Endothelial cell (in vitro differentiated cells): ENCODE results near the gene CCM2L. TPM values are rescaled to one million over a fixed set of nuclear protein-coding genes. Genes with fewer than 3 reads are reported as not detected.

Experiments used
- DNase-seq: peaks from one replicate; pipeline ENCODE4 v3.0.0; 2021; ENCODE audit warnings: low spot score
- H3K27ac Mint-ChIP-seq: one replicate; pipeline ENCODE4 v1.8.0; 2021; ENCODE audit warnings: mixed read lengths, inconsistent platforms; ENCODE audit not compliant: unreplicated experiment
- H3K27me3 Mint-ChIP-seq: one replicate; pipeline ENCODE4 v1.8.0; 2021; ENCODE audit warnings: mild to moderate bottlenecking, moderate library complexity, mixed read lengths, inconsistent platforms; ENCODE audit not compliant: unreplicated experiment
- H3K36me3 Mint-ChIP-seq: one replicate; pipeline ENCODE4 v1.8.0; 2021; ENCODE audit warnings: mild to moderate bottlenecking, low read depth, mixed read lengths, inconsistent platforms; ENCODE audit not compliant: unreplicated experiment
- H3K4me1 Mint-ChIP-seq: one replicate; pipeline ENCODE4 v1.8.0; 2021; ENCODE audit warnings: mild to moderate bottlenecking, mixed read lengths, inconsistent platforms; ENCODE audit not compliant: unreplicated experiment
- H3K4me3 Mint-ChIP-seq: one replicate; pipeline ENCODE4 v1.8.0; 2021; ENCODE audit warnings: mild to moderate bottlenecking, mixed read lengths, inconsistent platforms; ENCODE audit not compliant: unreplicated experiment
- H3K9me3 Mint-ChIP-seq: one replicate; pipeline ENCODE4 v1.8.0; 2021; ENCODE audit warnings: mixed read lengths, inconsistent platforms; ENCODE audit not compliant: unreplicated experiment
- total RNA-seq: library from RNA; stranded (reverse); fragmentation: NEBNext Ultra II Directional; extraction: Animal tissue kit (Norgen Biotek cat#: 25700); gene quantifications from one replicate; pipeline ENCODE4 v1.2.1, GENCODE V29; 2021; ENCODE audit not compliant: unreplicated experiment
- TF ChIP-seq, protein P1 (sequence below): fragments of 200-600 bp; sonication (generic); IDR thresholded peaks from one replicate; pipeline ENCODE4 v1.5.0; 2021; ENCODE audit warnings: antibody characterized with exemption; ENCODE audit not compliant: unreplicated experiment

CCM2L gene
- total RNA-seq, 1 donor from 2014 or later = 27.2 TPM

DNA sequence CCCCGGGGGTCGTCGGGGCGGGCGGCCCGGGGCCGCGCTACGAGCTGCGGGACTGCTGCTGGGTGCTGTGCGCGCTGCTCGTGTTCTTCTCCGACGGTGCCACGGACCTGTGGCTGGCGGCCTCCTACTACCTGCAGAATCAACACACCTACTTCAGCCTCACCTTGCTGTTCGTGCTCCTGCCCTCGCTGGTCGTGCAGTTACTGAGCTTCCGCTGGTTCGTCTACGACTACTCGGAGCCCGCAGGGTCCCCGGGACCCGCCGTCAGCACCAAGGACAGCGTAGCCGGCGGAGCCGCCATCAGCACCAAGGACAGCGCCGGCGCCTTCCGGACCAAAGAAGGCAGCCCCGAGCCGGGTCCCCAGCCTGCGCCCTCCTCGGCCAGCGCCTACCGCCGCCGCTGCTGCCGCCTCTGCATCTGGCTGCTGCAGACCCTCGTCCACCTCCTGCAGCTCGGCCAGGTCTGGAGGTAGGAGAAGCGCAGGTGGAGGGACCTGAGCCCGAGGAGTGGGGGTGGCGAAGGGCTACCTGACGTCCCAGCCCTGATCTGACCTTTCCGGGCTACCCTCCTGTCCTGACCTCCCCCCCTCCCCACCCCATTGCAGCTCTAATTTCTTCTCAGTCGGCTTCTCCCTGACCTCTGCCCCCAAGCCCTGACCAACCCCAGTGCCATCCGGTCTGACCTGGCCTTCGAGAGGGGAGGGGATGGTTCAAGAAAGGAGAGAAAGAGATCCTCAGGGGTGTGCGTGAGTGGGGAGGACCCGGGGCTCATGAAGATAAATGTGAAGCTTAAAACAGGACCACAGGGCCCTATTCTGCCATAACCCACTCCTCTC lies 41.7 kb upstream of the CCM2L start:
- Mint-ChIP-seq H3K9me3 (no peaks in the 10 kb centered on the region), H3K4me3 (peak overlapping the region; percentile 91), H3K4me1 (peaks cover 4% of the 10 kb centered on the region), H3K27ac (no peak overlapping the region), H3K27me3 (peaks cover 5% of the 10 kb centered on the region), H3K36me3 (no peaks in the 10 kb centered on the region)
- TF ChIP-seq, protein P1, sequence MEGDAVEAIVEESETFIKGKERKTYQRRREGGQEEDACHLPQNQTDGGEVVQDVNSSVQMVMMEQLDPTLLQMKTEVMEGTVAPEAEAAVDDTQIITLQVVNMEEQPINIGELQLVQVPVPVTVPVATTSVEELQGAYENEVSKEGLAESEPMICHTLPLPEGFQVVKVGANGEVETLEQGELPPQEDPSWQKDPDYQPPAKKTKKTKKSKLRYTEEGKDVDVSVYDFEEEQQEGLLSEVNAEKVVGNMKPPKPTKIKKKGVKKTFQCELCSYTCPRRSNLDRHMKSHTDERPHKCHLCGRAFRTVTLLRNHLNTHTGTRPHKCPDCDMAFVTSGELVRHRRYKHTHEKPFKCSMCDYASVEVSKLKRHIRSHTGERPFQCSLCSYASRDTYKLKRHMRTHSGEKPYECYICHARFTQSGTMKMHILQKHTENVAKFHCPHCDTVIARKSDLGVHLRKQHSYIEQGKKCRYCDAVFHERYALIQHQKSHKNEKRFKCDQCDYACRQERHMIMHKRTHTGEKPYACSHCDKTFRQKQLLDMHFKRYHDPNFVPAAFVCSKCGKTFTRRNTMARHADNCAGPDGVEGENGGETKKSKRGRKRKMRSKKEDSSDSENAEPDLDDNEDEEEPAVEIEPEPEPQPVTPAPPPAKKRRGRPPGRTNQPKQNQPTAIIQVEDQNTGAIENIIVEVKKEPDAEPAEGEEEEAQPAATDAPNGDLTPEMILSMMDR = no peak
- DNase-seq = peak; percentile 93

DNA sequence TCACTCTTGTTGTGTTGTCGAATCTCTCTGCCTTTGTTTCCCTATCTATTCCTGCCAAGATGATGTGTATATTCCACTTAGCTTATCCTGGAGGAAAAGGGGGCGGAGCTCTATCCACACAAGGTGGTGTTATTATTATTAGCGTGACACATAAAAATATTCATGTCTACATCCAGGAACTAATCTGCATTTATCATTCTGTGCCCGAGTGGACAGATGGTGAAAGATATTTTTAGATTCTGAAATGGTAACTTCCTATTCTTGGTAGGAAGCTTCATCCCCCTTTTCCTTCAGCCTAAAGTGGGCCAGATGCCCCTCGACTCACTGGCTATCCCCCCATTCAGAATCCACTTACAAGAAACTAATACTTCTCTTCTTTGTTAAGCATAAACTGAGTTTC lies 40.2 kb upstream of the CCM2L start:
- TF ChIP-seq, protein P1 = no peak
- Mint-ChIP-seq H3K4me3 (no peak overlapping the region), H3K27ac (no peak overlapping the region), H3K4me1 (peaks cover 4% of the 10 kb centered on the region), H3K27me3 (peaks cover 4% of the 10 kb centered on the region), H3K9me3 (no peaks in the 10 kb centered on the region), H3K36me3 (no peaks in the 10 kb centered on the region)
- no peak for DNase-seq

- peaks cover 4% of the 10 kb centered on the region for H3K27me3 Mint-ChIP-seq
- H3K9me3 Mint-ChIP-seq = no peaks in the 10 kb centered on the region
- no peak overlapping the region for H3K4me3 Mint-ChIP-seq
- TF ChIP-seq, protein P1 = no peak
- no peak overlapping the region for H3K27ac Mint-ChIP-seq
- DNase-seq = no peak
- peaks cover 4% of the 10 kb centered on the region for H3K4me1 Mint-ChIP-seq
- H3K36me3 Mint-ChIP-seq = no peaks in the 10 kb centered on the region
Measured at GRCh38 chr20:31972471-31973021, 37.7 kb upstream of the CCM2L start.

DNA sequence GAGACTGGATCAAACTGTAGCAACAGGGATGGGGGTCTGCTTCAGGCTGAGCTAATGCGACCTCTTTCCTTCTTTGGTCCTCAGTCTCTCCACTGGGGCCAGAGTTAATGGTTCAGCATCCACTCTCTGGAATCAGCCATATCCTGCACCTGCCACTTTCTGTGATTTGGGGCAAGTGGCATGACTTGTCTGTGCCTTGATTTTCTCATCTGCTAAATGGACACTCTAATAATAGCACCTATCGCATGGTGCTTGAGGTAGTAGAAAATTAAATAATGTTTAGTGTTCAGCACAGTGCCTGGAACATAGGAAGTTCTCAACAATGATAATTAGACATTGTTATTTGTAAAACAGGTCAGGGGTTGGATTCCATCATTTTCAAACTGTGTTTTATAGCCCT lies 35.9 kb upstream of the CCM2L start:
- peaks cover 4% of the 10 kb centered on the region for H3K4me1 Mint-ChIP-seq
- H3K9me3 Mint-ChIP-seq = no peaks in the 10 kb centered on the region
- no peaks in the 10 kb centered on the region for H3K36me3 Mint-ChIP-seq
- peaks cover 4% of the 10 kb centered on the region for H3K27me3 Mint-ChIP-seq
- no peak for DNase-seq
- no peak overlapping the region for H3K27ac Mint-ChIP-seq
- H3K4me3 Mint-ChIP-seq = no peak overlapping the region
- TF ChIP-seq, protein P1 = no peak

- H3K4me1 Mint-ChIP-seq = peaks cover 4% of the 10 kb centered on the region
- TF ChIP-seq, protein P1 = no peak
- no peaks in the 10 kb centered on the region for H3K36me3 Mint-ChIP-seq
- H3K9me3 Mint-ChIP-seq = no peaks in the 10 kb centered on the region
- no peak for DNase-seq
- H3K4me3 Mint-ChIP-seq = no peak overlapping the region
- peaks cover 4% of the 10 kb centered on the region for H3K27me3 Mint-ChIP-seq
- no peak overlapping the region for H3K27ac Mint-ChIP-seq
Measured at GRCh38 chr20:31974951-31975487, 35.2 kb upstream of the CCM2L start.
